Loucy (cell line): ENCODE measurements around the gene ACAA2.

Source experiments
- H2AFZ ChIP-seq: fragments of 200-600 bp; sonication (generic); 2 replicates; pipeline ENCODE4 v1.6.0; 2016; ENCODE audit warnings: antibody characterized with exemption, mild to moderate bottlenecking, low read length, moderate library complexity
- H3F3A ChIP-seq: fragments of 200-600 bp; 2 replicates; pipeline ENCODE4 v1.6.0; 2016; ENCODE audit warnings: antibody characterized with exemption, low read depth, mild to moderate bottlenecking
- H3K27me3 ChIP-seq: fragments of 200-600 bp; sonication (generic); 2 replicates; pipeline ENCODE4 v1.6.1; 2014; ENCODE audit warnings: low read length, mild to moderate bottlenecking; ENCODE audit not compliant: insufficient read depth, poor library complexity, severe bottlenecking
- H3K36me3 ChIP-seq: fragments of 200-600 bp; sonication (generic); 2 replicates; pipeline ENCODE4 v1.6.1; 2016; ENCODE audit warnings: low read length; ENCODE audit not compliant: insufficient read depth
- H3K4me1 ChIP-seq: fragments of 200-600 bp; sonication (generic); 2 replicates; pipeline ENCODE4 v1.5.1; 2014; ENCODE audit warnings: low read length, mild to moderate bottlenecking; ENCODE audit not compliant: insufficient read depth, poor library complexity, severe bottlenecking
- H3K4me2 ChIP-seq: fragments of 200-600 bp; sonication (generic); 2 replicates; pipeline ENCODE4 v1.6.0; 2014; ENCODE audit warnings: antibody characterized with exemption, low read length, low read depth, mild to moderate bottlenecking; ENCODE audit not compliant: poor library complexity, severe bottlenecking
- H3K4me3 ChIP-seq: fragments of 200-600 bp; sonication (generic); 2 replicates; pipeline ENCODE4 v1.5.1; 2014; ENCODE audit warnings: low read length, mild to moderate bottlenecking, mixed read lengths; ENCODE audit not compliant: poor library complexity, severe bottlenecking
- H3K79me2 ChIP-seq: fragments of 200-600 bp; sonication (generic); 2 replicates; pipeline ENCODE4 v1.6.1; 2014; ENCODE audit warnings: low read length; ENCODE audit not compliant: insufficient read depth
- H3K9ac ChIP-seq: fragments of 200-600 bp; sonication (generic); 2 replicates; pipeline ENCODE4 v1.6.0; 2014; ENCODE audit warnings: mild to moderate bottlenecking, low read depth, low read length, moderate library complexity; ENCODE audit not compliant: poor library complexity, severe bottlenecking
- H3K9me2 ChIP-seq: fragments of 200-600 bp; sonication (generic); replicated peaks from 2 replicates; pipeline ENCODE4 v1.6.1; 2016; ENCODE audit warnings: low read depth, low read length, mixed read lengths
- H3K9me3 ChIP-seq: fragments of 200-600 bp; sonication (generic); 2 replicates; pipeline ENCODE4 v1.6.1; 2014; ENCODE audit warnings: mild to moderate bottlenecking, antibody characterized with exemption, low read length, low read depth; ENCODE audit not compliant: insufficient read depth
- H4K20me1 ChIP-seq: fragments of 200-600 bp; sonication (generic); 2 replicates; pipeline ENCODE4 v1.6.0; 2014; ENCODE audit warnings: antibody characterized with exemption, low read length, mild to moderate bottlenecking; ENCODE audit not compliant: insufficient read depth, poor library complexity, severe bottlenecking
- EZH2phosphoT487 ChIP-seq: fragments of 200-600 bp; IDR thresholded peaks from 2 replicates; pipeline ENCODE4 v1.6.1; 2018; ENCODE audit warnings: antibody characterized with exemption, mild to moderate bottlenecking, moderate library complexity, borderline replicate concordance
- TF ChIP-seq, protein P1 (sequence below): fragments of 200-600 bp; sonication (generic); conservative IDR thresholded peaks from 2 replicates; pipeline ENCODE4 v1.5.1; 2014; ENCODE audit warnings: mild to moderate bottlenecking, antibody characterized with exemption, low read length

Gene ACAA2

GRCh38 chr18:49846361-49846662 is 33.0 kb upstream of the ACAA2 start:
- no peaks in the 10 kb centered on the region for H3K4me1 ChIP-seq
- H3K9ac ChIP-seq, result no peak overlapping the region
- no peak overlapping the region for H3K4me2 ChIP-seq
- H3K9me2 ChIP-seq, result no peaks in the 10 kb centered on the region
- TF ChIP-seq EZH2phosphoT487, result no peak
- TF ChIP-seq, protein P1, sequence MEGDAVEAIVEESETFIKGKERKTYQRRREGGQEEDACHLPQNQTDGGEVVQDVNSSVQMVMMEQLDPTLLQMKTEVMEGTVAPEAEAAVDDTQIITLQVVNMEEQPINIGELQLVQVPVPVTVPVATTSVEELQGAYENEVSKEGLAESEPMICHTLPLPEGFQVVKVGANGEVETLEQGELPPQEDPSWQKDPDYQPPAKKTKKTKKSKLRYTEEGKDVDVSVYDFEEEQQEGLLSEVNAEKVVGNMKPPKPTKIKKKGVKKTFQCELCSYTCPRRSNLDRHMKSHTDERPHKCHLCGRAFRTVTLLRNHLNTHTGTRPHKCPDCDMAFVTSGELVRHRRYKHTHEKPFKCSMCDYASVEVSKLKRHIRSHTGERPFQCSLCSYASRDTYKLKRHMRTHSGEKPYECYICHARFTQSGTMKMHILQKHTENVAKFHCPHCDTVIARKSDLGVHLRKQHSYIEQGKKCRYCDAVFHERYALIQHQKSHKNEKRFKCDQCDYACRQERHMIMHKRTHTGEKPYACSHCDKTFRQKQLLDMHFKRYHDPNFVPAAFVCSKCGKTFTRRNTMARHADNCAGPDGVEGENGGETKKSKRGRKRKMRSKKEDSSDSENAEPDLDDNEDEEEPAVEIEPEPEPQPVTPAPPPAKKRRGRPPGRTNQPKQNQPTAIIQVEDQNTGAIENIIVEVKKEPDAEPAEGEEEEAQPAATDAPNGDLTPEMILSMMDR, result no peak
- no peak overlapping the region for H3K4me3 ChIP-seq
- no peaks in the 10 kb centered on the region for H3K79me2 ChIP-seq
- H3F3A ChIP-seq, result no peaks in the 10 kb centered on the region
- no peaks in the 10 kb centered on the region for H4K20me1 ChIP-seq
- H3K27me3 ChIP-seq, result no peaks in the 10 kb centered on the region
- no peak overlapping the region for H2AFZ ChIP-seq
- no peaks in the 10 kb centered on the region for H3K9me3 ChIP-seq
- no peaks in the 10 kb centered on the region for H3K36me3 ChIP-seq

- Histone ChIP-seq H3K9me3 (no peaks in the 10 kb centered on the region), H3K27me3 (no peaks in the 10 kb centered on the region), H2AFZ (no peak overlapping the region), H4K20me1 (no peaks in the 10 kb centered on the region), H3K79me2 (no peaks in the 10 kb centered on the region), H3K4me2 (no peak overlapping the region), H3K36me3 (no peaks in the 10 kb centered on the region), H3K9me2 (no peaks in the 10 kb centered on the region), H3K4me3 (no peak overlapping the region), H3F3A (no peaks in the 10 kb centered on the region), H3K9ac (no peak overlapping the region), H3K4me1 (no peaks in the 10 kb centered on the region)
- TF ChIP-seq, protein P1, result no peak
- TF ChIP-seq EZH2phosphoT487, result no peak
These were observed 32.5 kb upstream of the ACAA2 start for GRCh38 chr18:49845629-49846360.

- Histone ChIP-seq H3K36me3 (no peaks in the 10 kb centered on the region), H3K4me1 (no peaks in the 10 kb centered on the region), H3K27me3 (no peaks in the 10 kb centered on the region), H2AFZ (no peak overlapping the region), H3K9me3 (no peaks in the 10 kb centered on the region), H3F3A (no peaks in the 10 kb centered on the region), H3K79me2 (no peaks in the 10 kb centered on the region), H3K4me2 (no peak overlapping the region), H3K9me2 (no peaks in the 10 kb centered on the region), H3K4me3 (no peak overlapping the region), H3K9ac (no peak overlapping the region), H4K20me1 (no peaks in the 10 kb centered on the region)
- no peak for TF ChIP-seq EZH2phosphoT487
These were observed 31.6 kb upstream of the ACAA2 start for GRCh38 chr18:49844903-49845302.
